ENCODE data around the gene ENPP6.

GRCh38 chr4:184200296-184200695 is 17.4 kb downstream of the ENPP6 start:
- no peak for TF ChIP-seq CTCF (conservative IDR thresholded peaks at IDR 0.05; ENCODE audit: low read length)
- no peak for TF ChIP-seq EZH2phosphoT487 (IDR thresholded peaks at IDR 0.05; ENCODE audit: borderline replicate concordance, low read depth, low read length)

Measured in OCI-LY7 (cell line).